Neural progenitor cell (in vitro differentiated cells): ENCODE data around the gene CCDC60. TPM values are rescaled to one million over a fixed set of nuclear protein-coding genes. Genes with fewer than 3 reads are reported as not detected.

Experiments
- DNase-seq: peaks from one replicate; pipeline ENCODE4 v3.0.0-alpha.2; 2016; ENCODE audit warnings: low spot score
- H2AFZ ChIP-seq: fragments of 200-600 bp; sonication (generic); replicated peaks from 2 replicates; pipeline ENCODE4 v1.6.1; 2016; ENCODE audit warnings: antibody characterized with exemption
- H3F3A ChIP-seq: fragments of 200-600 bp; sonication (generic); 2 replicates; pipeline ENCODE4 v1.6.1; 2016; ENCODE audit warnings: antibody characterized with exemption, low read depth
- H3K27ac ChIP-seq: fragments of 200-600 bp; sonication (generic); 2 replicates; pipeline ENCODE4 v1.5.1; 2016; ENCODE audit warnings: mild to moderate bottlenecking
- H3K27me3 ChIP-seq: fragments of 200-600 bp; sonication (generic); 2 replicates; pipeline ENCODE4 v1.6.1; 2016; ENCODE audit warnings: mild to moderate bottlenecking, moderate library complexity
- H3K36me3 ChIP-seq: fragments of 200-600 bp; sonication (generic); 2 replicates; pipeline ENCODE4 v1.5.1; 2016
- H3K4me1 ChIP-seq: fragments of 200-600 bp; sonication (generic); 2 replicates; pipeline ENCODE4 v1.6.1; 2016; ENCODE audit warnings: mixed run types
- H3K4me2 ChIP-seq: fragments of 200-600 bp; sonication (generic); 2 replicates; pipeline ENCODE4 v1.6.1; 2016
- H3K4me3 ChIP-seq: fragments of 200-600 bp; sonication (generic); 2 replicates; pipeline ENCODE4 v1.5.1; 2016
- H3K79me2 ChIP-seq: fragments of 200-600 bp; sonication (generic); 2 replicates; pipeline ENCODE4 v1.6.1; 2016; ENCODE audit warnings: low read depth
- H3K9ac ChIP-seq: fragments of 200-600 bp; sonication (generic); 2 replicates; pipeline ENCODE4 v1.6.1; 2016
- H3K9me3 ChIP-seq: fragments of 200-600 bp; sonication (generic); 2 replicates; pipeline ENCODE4 v1.5.1; 2016; ENCODE audit warnings: low read depth
- H4K20me1 ChIP-seq: fragments of 200-600 bp; sonication (generic); 2 replicates; pipeline ENCODE4 v1.6.1; 2016; ENCODE audit warnings: low read depth
- H3K27ac Mint-ChIP-seq: 3 replicates; pipeline ENCODE4 v1.8.0; 2021; ENCODE audit warnings: mixed read lengths
- H3K27me3 Mint-ChIP-seq: 2 replicates; pipeline ENCODE4 v1.8.0; 2022; ENCODE audit warnings: low read depth, mild to moderate bottlenecking, inconsistent platforms, moderate library complexity, mixed read lengths; ENCODE audit not compliant: insufficient read depth
- H3K36me3 Mint-ChIP-seq: 3 replicates; pipeline ENCODE4 v1.8.0; 2021; ENCODE audit warnings: mixed read lengths
- H3K4me1 Mint-ChIP-seq: 3 replicates; pipeline ENCODE4 v1.8.0; 2021; ENCODE audit warnings: mixed read lengths
- H3K4me3 Mint-ChIP-seq: 3 replicates; pipeline ENCODE4 v1.8.0; 2021; ENCODE audit warnings: mild to moderate bottlenecking, moderate library complexity, mixed read lengths
- H3K9me3 Mint-ChIP-seq: 3 replicates; pipeline ENCODE4 v1.8.0; 2020; ENCODE audit warnings: mixed read lengths
- CTCF ChIP-seq: fragments of 200-600 bp; sonication (generic); IDR thresholded peaks from 2 replicates; pipeline ENCODE4 v1.5.1; 2017; ENCODE audit warnings: antibody characterized with exemption, mild to moderate bottlenecking
- EZH2 ChIP-seq: fragments of 200-600 bp; sonication (generic); IDR thresholded peaks from 2 replicates; pipeline ENCODE4 v1.6.1; 2017; ENCODE audit warnings: antibody characterized with exemption, mild to moderate bottlenecking, moderate library complexity
- EZH2phosphoT487 ChIP-seq: fragments of 200-600 bp; sonication (generic); IDR thresholded peaks from 2 replicates; pipeline ENCODE4 v1.6.1; 2017; ENCODE audit warnings: antibody characterized with exemption
- total RNA-seq: library from RNA; depleted of rRNA; stranded (reverse); fragments of >200 nt; gene quantifications from 2 replicates; pipeline ENCODE4 v1.2.3, GENCODE V29; 2015; ENCODE audit warnings: low replicate concordance

CCDC60 gene
- total RNA-seq, 1 donor from 2014 or later: 4.6 TPM

- Mint-ChIP-seq H3K36me3 (no peaks in the 10 kb centered on the region), H3K9me3 (peaks cover 3% of the 10 kb centered on the region), H3K4me1 (peaks cover 3% of the 10 kb centered on the region), H3K27ac (no peak overlapping the region), H3K4me3 (no peak overlapping the region), H3K27me3 (peaks cover 7% of the 10 kb centered on the region)
- Histone ChIP-seq H3K4me3 (no peak overlapping the region), H3K36me3 (no peaks in the 10 kb centered on the region), H3K4me1 (peaks cover 13% of the 10 kb centered on the region), H4K20me1 (no peaks in the 10 kb centered on the region), H3K27me3 (no peaks in the 10 kb centered on the region), H3K9me3 (no peaks in the 10 kb centered on the region), H3K79me2 (no peaks in the 10 kb centered on the region), H3K27ac (no peak overlapping the region), H3K4me2 (no peak overlapping the region), H3F3A (no peaks in the 10 kb centered on the region), H2AFZ (no peak overlapping the region), H3K9ac (no peak overlapping the region)
- DNase-seq: no peak
- TF ChIP-seq CTCF (no peak), EZH2 (no peak), EZH2phosphoT487 (no peak)
Measured at GRCh38 chr12:119381471-119382235, 47.1 kb downstream of the CCDC60 start.

GRCh38 chr12:119383206-119383605 lies 48.7 kb downstream of the CCDC60 start:
- H3K9ac ChIP-seq: no peak overlapping the region
- H2AFZ ChIP-seq: no peak overlapping the region
- H3K9me3 ChIP-seq: no peaks in the 10 kb centered on the region
- no peaks in the 10 kb centered on the region for H3K27me3 ChIP-seq
- H3K4me3 ChIP-seq: no peak overlapping the region
- TF ChIP-seq EZH2phosphoT487 (no peak), CTCF (no peak)
- Mint-ChIP-seq H3K4me1 (peaks cover 3% of the 10 kb centered on the region), H3K27ac (no peak overlapping the region), H3K9me3 (peaks cover 3% of the 10 kb centered on the region), H3K36me3 (no peaks in the 10 kb centered on the region), H3K4me3 (no peak overlapping the region), H3K27me3 (peaks cover 7% of the 10 kb centered on the region)
- H3K27ac ChIP-seq: no peak overlapping the region
- no peak overlapping the region for H3K4me2 ChIP-seq
- H3K4me1 ChIP-seq: peaks cover 22% of the 10 kb centered on the region
- H3K36me3 ChIP-seq: no peaks in the 10 kb centered on the region
- no peaks in the 10 kb centered on the region for H3F3A ChIP-seq
- no peaks in the 10 kb centered on the region for H4K20me1 ChIP-seq
- H3K79me2 ChIP-seq: no peaks in the 10 kb centered on the region
- no peak for DNase-seq

- no peak overlapping the region for H3K4me2 ChIP-seq
- Mint-ChIP-seq H3K36me3 (no peaks in the 10 kb centered on the region), H3K27me3 (peaks cover 4% of the 10 kb centered on the region), H3K27ac (no peak overlapping the region), H3K4me1 (peaks cover 3% of the 10 kb centered on the region), H3K4me3 (no peak overlapping the region), H3K9me3 (peaks cover 3% of the 10 kb centered on the region)
- TF ChIP-seq EZH2phosphoT487 (no peak), EZH2 (no peak), CTCF (no peak)
- no peaks in the 10 kb centered on the region for H3K36me3 ChIP-seq
- no peak for DNase-seq
- H3K9ac ChIP-seq: no peak overlapping the region
- H3K27ac ChIP-seq: no peak overlapping the region
- H3K4me3 ChIP-seq: no peak overlapping the region
- peaks cover 22% of the 10 kb centered on the region for H3K4me1 ChIP-seq
- H3K27me3 ChIP-seq: no peaks in the 10 kb centered on the region
- no peaks in the 10 kb centered on the region for H4K20me1 ChIP-seq
- no peaks in the 10 kb centered on the region for H3K9me3 ChIP-seq
- no peak overlapping the region for H2AFZ ChIP-seq
- no peaks in the 10 kb centered on the region for H3F3A ChIP-seq
- no peaks in the 10 kb centered on the region for H3K79me2 ChIP-seq
Measured at GRCh38 chr12:119384340-119384739, 49.8 kb downstream of the CCDC60 start.
